VCaP (cell line): Measurements from ENCODE around the gene BDH1.

Experiments
- H3K27ac ChIP-seq: fragments of 450-650 bp; 2 replicates; pipeline ENCODE4 v1.5.1; 2017
- TF ChIP-seq, protein P1 (sequence below): fragments of 450-650 bp; conservative IDR thresholded peaks from 2 replicates; pipeline ENCODE4 v1.5.1; 2017; ENCODE audit warnings: mild to moderate bottlenecking, moderate library complexity

The BDH1 gene

DNA sequence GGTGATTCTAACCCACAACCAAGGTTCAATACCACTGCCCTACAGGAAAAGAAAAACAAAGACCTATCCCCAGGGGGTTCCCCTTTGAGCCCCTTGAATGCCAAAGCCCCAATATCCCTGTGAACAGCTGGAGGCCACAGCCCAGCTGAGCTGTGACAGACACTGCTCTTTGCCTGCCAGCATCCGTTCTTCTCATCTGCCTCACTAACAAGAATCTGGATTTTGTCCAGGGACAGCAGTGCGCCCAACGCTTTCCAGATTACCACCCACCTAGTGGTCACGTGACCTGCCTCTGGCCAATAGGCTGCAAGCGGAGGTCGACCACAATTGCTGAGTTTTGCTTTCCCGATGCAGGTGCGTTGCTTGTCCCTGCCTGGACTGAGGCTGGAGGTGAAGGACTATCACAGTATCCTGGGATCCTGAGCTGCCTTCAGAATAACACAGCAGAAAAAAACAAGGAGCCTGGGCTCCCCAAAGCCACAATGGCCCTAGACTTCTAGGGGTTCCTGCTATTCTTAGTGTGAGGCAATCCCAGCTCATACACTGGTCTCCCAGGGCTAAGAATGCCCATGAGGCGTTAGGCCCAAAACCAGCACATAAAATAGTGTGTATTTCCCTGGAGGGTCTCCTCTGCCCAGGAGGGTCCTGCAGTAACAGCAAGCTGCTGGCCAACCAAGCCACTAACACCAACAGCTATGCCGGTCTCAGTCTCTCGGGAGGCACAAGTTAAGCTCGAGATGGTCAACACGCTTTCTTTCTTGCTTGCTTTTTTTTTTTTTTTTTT lies 13.8 kb downstream of the BDH1 start:
- no peak overlapping the region for H3K27ac ChIP-seq
- TF ChIP-seq, protein P1, sequence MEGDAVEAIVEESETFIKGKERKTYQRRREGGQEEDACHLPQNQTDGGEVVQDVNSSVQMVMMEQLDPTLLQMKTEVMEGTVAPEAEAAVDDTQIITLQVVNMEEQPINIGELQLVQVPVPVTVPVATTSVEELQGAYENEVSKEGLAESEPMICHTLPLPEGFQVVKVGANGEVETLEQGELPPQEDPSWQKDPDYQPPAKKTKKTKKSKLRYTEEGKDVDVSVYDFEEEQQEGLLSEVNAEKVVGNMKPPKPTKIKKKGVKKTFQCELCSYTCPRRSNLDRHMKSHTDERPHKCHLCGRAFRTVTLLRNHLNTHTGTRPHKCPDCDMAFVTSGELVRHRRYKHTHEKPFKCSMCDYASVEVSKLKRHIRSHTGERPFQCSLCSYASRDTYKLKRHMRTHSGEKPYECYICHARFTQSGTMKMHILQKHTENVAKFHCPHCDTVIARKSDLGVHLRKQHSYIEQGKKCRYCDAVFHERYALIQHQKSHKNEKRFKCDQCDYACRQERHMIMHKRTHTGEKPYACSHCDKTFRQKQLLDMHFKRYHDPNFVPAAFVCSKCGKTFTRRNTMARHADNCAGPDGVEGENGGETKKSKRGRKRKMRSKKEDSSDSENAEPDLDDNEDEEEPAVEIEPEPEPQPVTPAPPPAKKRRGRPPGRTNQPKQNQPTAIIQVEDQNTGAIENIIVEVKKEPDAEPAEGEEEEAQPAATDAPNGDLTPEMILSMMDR: no peak

DNA sequence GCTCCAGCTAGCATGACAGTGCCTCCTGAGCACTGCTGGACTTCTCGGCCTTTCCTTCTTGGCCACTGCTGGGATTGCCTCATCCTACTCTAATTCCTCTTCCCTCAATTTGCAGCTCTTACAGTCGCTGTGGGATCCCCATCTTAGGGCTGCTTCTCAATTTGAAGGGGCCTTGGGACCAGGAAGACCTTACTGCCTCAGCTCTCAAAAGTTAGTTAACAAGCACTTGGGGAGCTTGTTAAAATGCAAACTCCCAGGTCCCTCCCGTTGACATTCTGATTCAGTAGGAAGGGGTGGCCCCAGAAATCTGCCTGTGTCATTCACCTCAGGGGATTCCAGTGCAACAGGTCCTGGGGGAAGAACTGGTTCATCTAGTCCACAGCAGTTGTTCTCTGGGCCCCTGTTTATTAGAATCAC lies 14.8 kb downstream of the BDH1 start:
- peak overlapping the region; percentile 67; the same call in 1 of the 2 replicates for H3K27ac ChIP-seq
- TF ChIP-seq, protein P1: no peak

DNA sequence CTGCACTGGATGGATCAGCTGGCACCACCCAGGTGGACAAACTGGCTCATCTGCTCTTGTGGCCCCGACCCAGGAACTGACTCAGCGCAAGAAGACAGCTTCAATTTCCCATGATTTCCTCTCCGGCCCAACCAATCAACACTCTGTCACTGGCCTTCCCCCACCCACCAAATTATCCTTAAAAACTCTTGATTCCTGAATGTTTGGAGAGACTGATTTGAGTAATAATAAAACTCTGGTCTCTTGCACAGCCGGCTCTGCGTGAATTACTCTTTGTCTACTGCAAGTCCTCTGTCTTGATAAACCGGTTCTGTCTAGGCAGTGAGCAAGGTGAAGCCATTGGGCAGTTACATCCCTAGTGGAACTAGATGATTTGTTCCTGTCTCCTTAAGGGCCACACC lies 16.1 kb downstream of the BDH1 start:
- TF ChIP-seq, protein P1: no peak

DNA sequence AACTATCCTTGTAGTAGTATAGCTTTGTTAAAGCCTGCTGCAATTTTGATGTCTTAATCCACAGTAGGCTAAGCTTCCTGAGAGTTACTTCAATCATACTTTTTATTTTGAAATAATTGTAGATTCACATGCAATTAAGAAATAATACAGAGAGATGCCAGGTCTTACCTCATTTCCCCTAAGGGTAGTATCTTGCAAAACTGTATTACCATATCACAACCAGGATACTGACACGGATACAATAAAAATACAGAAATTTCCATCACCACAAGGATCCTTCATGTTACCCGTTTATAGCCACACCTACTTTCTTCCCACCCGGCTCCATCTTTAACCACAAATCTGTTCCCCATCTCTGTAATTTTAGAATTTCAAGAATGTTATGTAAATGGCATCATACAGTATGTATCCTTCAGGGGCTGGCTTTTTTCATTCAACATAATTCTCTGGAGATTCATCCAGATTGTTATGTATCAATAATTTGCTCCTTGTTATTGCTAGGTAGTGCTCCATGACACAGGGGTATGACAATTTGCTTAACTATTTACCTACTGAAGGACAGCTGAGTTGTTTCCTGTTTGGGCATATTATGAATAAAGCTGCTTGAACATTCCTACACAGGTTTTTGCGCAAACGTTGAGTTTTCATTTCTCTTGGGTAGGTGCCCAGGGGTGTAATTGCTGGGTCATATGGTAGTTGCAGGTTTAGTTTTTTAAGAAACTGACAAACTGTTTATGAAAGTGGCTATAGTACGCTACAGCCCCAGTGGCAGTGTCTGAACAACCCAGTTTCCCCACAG lies 21.6 kb downstream of the BDH1 start:
- no peak overlapping the region for H3K27ac ChIP-seq

More for the DNA sequence above, 16.1 kb downstream of the BDH1 start:
- peak overlapping the region; percentile 67 for H3K27ac ChIP-seq

DNA sequence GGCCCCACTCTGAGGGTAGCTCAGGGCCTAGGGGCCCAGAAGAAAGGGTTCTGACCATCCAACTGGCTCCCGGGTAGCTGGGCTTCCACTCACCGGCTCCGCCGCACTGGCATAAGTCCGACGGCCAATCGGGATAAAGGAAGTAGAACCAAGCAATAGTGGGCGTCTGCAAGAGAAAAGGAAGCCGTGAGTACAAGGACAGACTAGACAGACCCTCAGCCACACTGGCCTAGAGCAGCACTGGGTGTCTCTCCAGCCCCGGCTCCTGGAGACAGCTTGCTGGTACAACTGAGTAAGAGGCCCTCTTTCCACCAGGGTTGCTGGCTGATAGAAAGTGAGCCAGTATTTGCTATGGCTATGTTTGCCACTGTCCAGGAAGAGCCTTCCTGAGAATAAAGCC lies 22.4 kb downstream of the BDH1 start:
- TF ChIP-seq, protein P1: no peak
- no peak overlapping the region for H3K27ac ChIP-seq

More for the DNA sequence above, 21.6 kb downstream of the BDH1 start:
- TF ChIP-seq, protein P1: no peak

DNA sequence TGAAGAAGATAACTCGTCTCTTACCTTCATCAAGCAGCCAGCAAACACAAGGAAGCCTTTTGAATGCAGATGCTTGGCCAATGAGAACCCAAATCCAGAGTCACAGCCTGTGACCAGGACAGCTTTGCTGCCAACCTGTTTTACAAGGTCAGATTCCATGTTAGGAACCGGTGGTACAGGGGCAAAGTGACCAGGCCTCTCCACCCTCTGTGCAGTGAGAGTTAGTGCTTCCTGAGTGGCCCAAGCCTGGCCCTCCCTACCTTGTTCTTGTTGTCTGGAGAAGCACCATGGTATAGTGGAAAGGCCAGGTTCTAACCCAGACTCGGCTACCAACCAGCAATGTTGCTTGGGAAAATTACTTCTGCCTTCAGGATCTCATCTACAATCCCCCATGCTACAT lies 23.4 kb downstream of the BDH1 start:
- TF ChIP-seq, protein P1: no peak
- H3K27ac ChIP-seq: no peak overlapping the region

DNA sequence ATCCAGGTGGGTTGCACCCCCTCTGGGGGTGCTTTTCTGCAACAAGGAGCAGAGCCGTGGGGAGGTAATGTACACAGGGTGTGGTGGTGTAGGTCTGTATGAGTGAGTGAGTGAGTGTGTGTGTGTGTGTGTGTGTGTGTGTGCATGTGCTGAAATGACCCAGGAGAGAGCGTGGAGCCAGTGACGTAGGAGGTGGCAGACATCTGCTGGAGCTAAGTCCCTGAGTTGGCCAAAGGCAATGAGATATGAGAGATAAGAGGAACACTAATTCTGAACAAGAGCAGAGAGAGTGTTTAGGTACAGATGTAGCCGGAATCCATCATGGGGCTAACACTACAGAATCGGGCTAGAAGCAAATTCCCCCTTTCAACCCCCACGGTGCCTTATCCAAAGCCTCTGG lies 27.6 kb downstream of the BDH1 start:
- H3K27ac ChIP-seq: no peak overlapping the region
- TF ChIP-seq, protein P1: no peak
